Cardiac septum (tissue), 1 donor: ENCODE measurements around the gene ARHGAP30. TPM values are rescaled to one million over a fixed set of nuclear protein-coding genes. Genes with fewer than 3 reads are reported as not detected.
"Not testable (repeated sequence)": the region's sequence is repeated elsewhere in the genome, so short reads cannot be mapped to it uniquely, and the experiment has no call there.

Experiments
- DNase-seq: peaks from one replicate; pipeline ENCODE4 v3.0.0-alpha.2; 2020; ENCODE audit warnings: low spot score
- intact Hi-C: fragments of 100-400 bp; cut with DNase I; formaldehyde crosslinking; loops from one replicate; pipeline ENCODE4 v1.14.0; 2022
- total RNA-seq: library from RNA; stranded (reverse); fragmentation: NEBNext Ultra II Directional; extraction: Animal tissue kit (Norgen Biotek cat#: 25700); gene quantifications from one replicate; pipeline ENCODE4 v1.2.1, GENCODE V29; 2021
- donor health status: DM: no; HTN: no; CAD: no.

The ARHGAP30 gene
- total RNA-seq, 1 donor from 2014 or later, result 2.6 TPM

DNA sequence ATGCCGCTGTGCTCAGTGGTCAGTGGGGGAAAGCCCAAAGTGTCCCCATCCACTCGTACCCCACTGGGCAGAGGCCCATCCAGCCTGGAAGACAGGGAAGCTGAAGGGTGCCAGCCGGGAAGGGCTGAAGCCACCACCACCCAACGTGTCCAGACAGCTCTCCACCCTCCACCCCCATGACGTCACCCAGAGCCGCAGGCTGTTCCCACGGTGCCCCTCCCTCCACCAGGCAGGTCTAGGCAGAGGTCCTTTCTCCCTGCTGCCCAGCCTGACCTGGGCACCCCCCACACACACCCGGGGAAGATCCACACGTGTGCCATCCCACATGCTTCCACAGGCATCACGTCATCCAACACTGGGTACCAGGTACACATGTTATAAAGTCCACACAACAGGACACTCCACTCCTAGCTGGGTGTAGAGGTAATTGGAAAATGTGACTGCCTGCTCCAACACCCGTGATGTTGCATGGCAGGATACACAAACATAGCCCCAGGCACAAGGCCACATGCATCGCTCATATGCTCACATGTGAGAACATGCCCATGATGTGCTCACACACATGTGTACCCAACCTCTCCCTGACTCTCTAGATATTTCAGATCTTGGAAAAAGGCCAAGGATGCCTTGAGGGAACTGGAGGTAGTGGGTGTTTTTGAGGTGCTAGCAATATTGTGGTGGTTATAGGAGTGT lies 5.1 kb upstream of the ARHGAP30 start:
- intact Hi-C loops, result no loop called here
- no peak for DNase-seq

DNA sequence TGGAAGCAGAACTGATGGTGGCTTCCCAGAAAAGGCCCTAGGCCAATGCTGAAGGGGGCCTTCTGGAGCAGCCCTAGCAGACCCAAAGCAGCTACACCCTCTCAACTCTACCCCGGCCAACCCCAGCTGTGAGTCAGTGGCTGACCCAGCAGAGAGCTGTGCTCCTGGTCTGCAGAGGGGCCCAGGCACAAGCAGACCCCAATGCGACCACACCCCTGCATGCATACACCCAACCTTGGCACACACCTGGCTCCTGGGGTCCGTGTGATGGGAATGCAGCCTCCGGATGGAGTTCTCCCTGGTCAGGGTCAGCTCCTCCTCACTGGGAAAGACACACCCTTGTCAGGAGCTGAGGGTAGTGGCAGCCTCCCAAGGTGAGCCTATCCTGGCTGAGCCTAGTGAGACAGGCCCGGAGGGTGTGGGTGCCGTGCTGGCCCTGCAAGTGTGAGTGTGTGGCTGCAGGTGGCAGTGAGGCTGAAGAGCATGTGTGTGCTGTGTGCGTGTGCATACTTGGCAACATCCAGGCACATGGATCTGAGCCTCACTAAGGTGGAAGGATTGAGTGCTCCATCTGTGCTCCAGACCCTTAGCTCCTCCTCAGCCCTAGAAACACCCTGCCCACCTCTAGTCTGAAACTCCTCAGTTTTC lies 3.9 kb upstream of the ARHGAP30 start:
- intact Hi-C loops, result no loop called here
- no peak for DNase-seq

DNA sequence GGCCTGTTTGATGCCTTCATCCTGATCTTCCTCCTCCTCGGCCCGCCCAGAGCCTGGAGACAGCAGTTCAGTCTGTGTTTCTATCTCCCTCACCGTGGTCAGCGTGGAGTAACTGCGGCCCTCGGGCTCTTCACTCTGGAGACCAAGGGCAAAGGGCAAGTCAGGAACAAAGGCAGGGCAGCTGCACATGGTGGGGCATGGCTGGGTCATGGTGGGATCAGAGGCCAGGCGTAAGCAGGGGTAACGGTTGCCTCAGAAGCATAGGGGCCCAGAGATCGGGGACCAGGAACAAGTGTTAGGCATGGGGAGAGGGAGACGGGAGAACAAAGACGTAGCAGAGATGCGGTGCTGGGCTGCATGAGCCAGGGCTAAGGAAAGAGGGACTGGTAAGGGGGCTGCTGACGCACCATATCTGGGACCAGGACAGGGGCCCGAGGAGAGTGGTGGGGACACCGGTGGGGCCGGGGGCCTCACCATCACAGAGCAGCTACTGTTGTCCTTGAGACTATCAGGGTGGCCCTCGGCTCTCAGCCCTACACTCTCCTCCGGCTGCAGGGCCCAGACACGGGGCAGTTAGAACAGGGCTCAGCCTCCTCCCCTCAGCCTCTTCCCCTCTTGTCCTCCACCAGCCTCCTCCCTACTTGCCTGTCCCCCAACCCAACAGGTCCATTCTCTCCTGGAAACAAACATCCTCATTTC lies 3.2 kb upstream of the ARHGAP30 start:
- intact Hi-C loops, result no loop called here
- DNase-seq, result no peak

DNA sequence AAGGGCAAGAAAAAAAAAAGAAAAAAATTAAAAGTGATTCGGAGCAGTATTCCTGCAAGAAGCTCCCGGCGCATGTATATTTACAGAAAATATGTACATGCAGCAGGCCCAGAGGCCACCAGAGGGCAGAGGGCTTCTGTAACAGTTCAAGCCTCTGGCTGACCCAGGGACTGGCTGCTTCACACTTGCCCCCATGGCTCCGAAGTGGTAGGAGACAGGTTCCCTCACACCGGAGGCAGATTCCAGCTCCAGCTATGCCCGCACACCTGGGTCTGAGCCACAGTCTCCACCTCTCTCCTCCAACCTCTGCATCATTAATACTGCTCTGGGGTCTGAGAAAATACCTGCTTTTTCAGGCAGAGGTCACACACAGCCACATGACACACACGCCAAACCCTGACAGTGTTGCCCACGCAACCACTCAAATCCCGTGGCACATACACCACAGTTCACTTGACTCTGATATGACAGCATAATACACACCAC lies 2.2 kb upstream of the ARHGAP30 start:
- DNase-seq, result peak; percentile 83
- intact Hi-C loops, result no loop called here

DNA sequence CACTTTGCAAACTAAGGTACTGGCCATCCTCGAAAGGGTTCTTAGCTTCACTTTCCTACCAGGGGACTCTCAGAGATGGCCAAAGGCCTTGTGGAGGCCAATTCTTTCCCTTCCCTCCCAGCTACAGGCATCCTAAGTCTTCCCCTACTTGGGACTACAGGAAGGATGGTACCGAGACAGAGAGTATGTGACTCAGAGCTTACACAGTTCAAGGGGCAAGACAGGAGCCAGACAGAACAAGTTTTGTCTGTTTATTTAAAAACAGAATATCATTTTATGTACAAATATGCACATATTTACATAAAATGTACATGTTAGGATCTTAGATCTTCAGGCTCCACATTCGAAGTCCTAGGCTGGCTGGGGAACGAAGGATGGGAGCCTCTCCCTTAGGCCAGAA lies 1.1 kb upstream of the ARHGAP30 start:
- DNase-seq, result no peak
- intact Hi-C loops, result no loop called here

DNA sequence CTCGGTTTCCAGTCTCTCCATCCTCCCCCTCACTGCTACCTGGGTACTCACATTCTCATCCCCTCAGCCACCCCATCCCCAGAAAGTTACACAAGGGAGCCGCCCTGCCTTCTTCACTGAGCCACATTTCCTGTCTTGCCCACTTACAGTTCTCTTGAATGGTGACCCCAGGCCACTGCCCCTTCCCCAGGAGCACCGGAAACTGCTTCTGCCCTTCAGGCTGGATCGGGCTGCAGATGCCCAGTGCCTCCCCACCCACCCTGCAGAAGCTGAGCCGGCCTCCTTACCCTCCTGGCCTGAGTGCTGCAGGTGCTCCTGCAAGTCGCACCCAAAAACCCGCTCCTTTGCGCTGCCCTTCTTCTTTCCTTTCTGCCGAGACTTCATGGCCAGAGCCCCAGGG lies 450 bp downstream of the ARHGAP30 start:
- intact Hi-C loops, result no loop called here
- no peak for DNase-seq

DNA sequence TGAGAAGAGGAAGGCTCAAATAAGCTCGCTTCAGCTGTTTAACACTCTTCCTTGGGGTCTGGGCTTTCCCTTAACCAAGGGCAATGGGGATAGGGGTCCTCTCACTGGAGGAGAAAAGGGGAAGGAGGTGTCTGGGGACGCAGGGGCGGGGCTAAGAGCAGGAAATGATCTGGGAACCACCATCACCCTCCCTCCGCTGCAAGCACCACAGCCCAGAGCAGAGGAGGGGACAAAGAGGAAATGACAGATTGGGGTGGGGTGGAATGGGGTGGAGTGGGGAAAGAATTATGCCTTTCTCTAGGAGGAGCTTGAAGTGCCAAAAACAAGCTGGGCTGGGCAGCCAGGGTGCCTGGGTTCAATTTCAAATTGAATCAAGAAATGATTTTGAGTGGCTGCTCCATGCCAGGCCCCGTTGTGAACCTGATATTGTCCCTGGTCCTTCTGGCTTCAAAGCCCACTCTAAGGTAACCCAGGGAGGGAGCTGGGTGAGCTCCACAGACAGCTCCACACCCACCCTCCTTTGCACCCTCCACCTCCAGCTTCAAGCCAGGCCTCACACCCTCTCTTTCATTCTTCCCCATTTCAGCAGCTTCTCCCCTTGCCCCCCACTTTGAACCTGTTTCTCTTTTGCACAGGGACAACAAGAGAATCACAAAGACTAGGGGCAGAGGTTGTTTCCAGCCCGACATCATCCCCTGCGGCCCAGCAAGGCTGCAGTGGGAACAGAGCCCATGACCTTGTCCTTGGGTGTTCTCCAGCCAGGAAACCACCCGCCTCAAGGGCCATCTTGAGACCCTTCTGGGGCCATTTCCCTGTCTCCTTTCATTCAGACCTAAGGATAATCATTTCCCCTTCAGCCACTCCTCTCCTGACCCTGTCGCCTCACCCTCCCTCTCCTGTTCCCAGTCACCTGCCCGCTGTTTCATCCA lies 1.1 kb downstream of the ARHGAP30 start:
- intact Hi-C loops, result no loop called here
- DNase-seq, result peak; percentile 89

DNA sequence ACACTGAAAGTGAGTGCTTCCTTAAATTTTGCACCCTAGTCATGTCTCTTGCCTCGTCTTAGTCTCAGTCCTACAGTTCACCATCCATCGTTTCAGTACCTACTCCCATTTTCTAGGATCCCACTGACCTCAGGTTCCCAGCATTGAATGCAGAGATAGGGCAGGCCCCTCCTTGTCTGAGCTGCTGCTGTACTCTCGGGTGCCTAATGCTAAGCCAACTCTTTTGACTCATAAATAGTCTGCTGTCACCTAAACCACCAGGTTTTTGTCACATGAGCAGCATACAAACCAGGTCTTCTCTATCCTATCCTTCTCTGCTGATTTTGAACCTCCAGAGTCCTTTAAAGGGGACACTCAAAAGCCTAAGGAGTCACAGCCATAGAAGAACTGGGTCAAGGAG lies 3.0 kb downstream of the ARHGAP30 start:
- intact Hi-C loops, result no loop called here
- DNase-seq, result no peak

DNA sequence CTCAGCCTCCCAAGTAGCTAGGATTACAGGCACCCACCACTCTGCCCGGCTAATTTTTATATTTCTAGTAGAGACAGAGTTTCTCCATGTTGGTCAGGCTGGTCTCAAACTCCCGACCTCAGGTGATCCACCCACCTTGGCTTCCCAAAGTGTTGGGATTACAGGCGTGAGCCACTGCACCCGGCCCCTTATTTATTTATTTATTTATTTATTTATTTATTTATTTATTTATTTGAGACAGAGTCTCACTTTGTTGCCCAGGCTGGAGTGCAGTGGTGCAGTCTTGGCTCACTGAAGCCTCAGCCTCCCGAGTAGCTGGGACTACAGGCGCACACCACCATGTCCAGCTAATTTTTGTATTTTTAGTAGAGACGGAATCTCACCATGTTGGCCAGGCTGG lies 4.0 kb downstream of the ARHGAP30 start:
- intact Hi-C loops, DNase-seq: not testable (repeated sequence)

DNA sequence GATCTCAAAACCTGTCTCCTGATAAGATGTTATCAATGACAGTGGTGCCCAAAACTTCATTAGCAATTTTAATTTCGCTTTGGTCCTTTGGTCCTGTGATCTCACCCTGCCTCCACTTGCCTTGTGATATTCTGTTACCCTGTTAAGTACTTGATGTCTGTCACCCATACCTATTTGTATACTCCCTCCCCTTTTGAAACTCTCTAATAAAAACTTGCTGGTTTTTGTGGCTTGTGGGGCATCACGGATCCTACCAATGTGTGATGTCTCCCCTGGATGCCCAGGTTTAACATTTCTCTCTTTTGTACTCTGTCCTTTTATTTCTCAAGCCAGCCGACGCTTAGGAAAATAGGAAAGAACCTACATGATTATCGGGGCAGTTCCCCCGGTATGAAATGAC lies 5.8 kb downstream of the ARHGAP30 start:
- DNase-seq, intact Hi-C loops: not testable (repeated sequence)

DNA sequence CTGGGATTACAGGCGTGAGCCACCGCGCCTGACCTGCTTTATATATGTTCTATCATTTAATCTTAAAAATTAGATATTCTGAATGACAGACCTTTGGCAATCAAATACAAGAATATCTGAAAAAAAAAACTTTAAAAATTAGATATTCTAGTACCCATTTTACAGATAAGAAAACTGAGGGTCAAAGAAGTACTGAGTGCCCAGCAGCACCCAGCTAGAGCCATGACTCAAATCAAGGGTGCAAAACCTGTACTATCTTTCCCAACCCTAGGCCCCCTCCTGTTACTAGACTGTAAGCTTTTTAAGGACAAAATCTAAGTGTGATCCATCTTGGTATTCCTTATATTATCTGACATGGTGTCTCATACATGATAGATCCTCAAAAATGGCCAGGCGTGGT lies 8.3 kb downstream of the ARHGAP30 start:
- intact Hi-C loops, result no loop called here
- no peak for DNase-seq

DNA sequence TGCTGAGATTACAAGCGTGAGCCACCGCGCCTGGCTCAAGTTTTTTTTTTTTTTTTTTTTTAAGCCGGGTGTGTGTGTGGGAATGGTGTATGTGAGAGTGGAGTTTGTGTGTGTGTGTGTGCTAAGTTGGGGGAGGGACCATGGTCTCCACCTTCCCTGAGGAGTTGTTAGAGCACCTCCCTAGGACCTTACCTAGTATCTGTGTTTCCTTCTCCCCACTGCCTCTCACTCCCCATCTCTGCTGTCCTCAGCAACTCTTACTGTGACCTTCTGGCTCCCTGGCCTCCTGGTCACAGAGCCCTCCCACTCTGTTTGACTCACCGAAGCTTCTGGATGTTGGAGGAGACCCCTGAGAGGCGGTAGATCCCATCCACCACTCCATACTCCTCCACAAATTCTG lies 10.4 kb downstream of the ARHGAP30 start:
- intact Hi-C loops, result no loop called here
- no peak for DNase-seq

DNA sequence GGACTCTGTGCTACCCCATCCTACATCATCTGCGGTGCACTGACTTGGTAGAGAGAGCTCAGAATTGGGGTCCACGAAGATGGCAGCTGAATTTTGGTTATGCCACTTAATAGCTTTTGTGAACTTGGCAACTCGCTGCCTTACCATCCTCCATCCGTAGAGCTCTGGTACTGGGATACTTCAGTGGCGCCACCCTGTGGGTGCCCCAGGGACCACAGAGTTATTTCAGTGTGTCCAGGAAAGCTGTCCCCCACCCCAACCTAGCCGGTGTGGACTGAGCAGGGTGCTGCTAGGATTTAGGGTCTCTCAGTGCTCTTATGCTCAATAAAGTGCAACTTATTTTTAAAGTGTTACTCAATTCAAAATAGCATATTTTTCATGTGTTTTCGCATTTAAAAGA lies 14.9 kb downstream of the ARHGAP30 start:
- peak; percentile 33 for DNase-seq
- intact Hi-C loops, result no loop called here

DNA sequence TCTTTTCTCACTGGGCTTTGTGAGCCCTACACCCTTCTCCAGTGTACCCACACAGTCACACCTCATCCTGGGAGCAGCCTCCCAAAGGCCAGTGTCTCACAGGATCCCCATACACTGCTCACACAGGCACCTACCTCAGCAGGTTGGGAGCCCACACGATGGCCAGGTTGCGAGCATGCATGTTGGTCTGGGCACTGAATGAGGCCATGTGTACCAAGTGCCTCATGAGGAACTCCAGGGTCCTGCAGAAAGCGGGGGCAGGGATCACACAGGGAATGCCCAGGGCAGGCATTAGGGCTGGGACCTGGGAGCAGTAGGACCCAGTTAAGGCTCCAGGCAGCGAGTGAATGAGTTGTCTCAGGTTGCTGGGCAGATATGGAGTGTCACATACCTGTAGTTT lies 15.5 kb downstream of the ARHGAP30 start:
- intact Hi-C loops, result no loop called here
- DNase-seq, result peak; percentile 24

DNA sequence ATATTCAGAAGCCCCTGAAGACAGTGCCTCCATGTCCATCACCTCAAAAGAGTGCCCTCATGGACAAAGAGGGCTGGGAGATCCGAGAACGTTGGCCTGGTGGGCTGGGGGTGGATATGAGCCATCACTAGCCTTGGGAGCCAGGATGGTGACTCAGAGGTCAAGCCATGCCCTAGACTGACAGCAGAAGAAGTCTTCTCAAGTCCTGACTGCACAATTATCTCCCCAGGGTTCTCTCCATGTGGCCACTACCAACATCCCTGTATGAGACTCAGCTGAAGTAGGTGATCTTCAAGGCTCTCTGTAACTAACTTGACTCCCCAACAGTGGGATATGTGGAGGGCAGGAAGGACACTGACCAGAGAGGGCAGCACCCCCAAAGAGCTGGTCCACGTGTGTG lies 16.8 kb downstream of the ARHGAP30 start:
- no peak for DNase-seq
- intact Hi-C loops, result no loop called here

DNA sequence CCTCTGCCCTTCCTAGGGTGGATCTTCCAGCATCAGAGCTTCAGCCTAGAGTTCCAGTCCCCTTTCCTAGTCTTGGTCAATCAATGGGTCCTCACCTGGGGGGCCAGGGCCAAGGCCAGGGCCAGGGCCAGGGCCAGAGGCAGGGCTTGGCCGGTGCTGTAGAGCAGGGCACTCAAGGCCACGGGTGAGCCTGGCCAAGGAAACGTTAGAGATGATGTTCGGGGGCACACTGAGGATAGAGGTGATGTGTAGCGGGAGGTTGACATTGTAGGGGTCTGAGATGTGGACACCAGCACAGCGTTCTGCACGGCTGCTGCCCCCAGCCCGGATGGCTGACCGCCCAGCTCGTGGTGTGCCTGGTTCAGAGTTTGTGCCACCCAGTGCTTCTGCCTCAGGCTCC lies 18.5 kb downstream of the ARHGAP30 start:
- intact Hi-C loops, result no loop called here

DNA sequence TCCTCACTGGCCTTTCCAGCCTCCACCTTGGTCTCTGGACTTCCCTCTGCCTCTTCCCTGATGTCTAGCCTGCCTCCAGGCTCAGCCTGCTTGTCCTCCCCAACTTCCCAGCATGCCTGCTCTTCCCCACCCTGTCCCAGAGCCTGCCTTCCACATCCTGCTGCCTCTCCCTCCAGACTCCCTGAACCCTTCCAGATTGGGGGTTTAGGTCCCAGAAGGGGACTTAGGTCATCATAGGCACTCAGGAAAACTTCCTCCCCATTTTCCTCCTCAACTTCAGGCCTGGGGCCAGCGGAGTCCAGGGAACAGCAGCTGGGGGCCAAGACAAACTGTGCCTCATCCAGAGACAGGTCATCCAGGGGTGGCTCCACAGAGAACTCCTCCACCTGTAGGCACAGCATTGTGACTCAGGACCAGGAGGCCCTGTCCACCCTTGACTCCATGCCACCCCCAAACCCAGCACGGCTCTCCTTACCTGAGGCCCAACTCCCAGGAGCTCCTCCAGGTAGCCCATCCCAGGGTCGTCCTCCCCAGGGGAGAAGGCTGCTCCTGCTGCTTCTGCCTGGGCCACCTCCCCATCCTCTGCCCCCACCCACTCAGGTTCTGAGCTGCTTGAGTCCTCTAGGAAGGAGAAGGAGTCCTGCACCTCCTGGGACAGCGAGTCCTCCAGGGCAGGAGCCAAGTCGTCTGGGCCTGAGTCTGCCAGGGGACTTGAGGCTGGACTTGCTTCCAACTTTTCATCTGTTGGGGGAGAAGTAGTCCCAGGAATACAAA lies 20.6 kb downstream of the ARHGAP30 start:
- DNase-seq, result no peak
- intact Hi-C loops, result loop anchor here (5.0 to 10.0 kb wide), 2 partner anchors 48 to 54 kb away; partner anchors contain the start of gene KLHDC9

More for the DNA sequence above, 18.5 kb downstream of the ARHGAP30 start:
- DNase-seq, result no peak

DNA sequence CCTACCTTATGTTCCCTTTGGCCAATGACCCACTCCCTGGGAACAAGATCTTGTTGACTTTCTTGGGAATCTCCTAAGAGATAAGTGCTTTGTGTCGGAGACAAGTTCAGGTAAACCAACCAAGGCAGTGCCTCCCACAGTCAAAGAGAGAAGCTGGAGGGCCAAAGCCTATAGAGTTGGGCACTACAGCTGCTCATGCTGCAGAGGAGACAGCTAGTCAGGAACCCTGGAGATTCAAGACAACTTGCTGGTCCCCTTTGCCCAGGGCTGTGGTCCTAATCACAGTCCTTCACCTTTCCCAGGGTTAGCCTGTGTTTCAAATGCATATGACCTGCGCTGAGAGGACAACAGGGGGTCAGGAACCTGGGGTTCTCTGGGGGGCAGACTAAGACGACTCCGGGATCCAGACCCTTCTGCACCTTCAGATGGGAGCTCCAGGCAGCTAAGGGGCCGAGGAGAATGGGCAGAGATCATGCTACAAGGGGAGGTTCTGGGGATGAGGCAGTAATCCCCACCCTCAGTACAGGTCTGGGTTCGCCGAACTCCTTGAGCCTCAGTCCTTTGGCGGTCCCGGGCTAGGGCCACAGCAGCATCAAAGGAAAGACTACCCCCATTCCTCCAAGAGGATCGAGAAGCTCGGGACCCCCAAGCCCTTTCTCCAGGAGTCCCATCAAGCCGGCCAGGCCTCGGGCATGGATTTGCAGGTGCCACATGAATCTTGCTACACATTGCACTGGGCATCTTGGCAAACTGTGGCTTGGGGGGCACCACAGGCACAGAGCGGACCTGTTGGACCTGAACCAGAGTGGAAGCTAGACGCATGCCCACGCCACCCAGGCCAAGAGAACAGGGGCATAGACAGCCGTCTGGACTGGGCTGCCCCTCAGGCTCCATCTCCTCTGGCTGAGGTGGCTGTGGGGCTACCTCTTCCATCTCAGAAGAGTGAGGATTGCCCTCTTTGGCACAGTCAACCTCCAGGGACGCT lies 22.0 kb downstream of the ARHGAP30 start:
- no peak for DNase-seq
- intact Hi-C loops, result loop anchor here (2.0 to 10.0 kb wide), 3 partner anchors 50 to 85 kb away; partner anchors contain the start of genes DEDD and KLHDC9
